ENCODE results near the gene BPIFB1. TPM values are rescaled to one million over a fixed set of nuclear protein-coding genes. Genes with fewer than 3 reads are reported as not detected.

Gene BPIFB1
- total and polyA plus RNA-seq, 2 donors (not counting 1 experiment from before 2014, with no cell fraction given), result not detected

DNA sequence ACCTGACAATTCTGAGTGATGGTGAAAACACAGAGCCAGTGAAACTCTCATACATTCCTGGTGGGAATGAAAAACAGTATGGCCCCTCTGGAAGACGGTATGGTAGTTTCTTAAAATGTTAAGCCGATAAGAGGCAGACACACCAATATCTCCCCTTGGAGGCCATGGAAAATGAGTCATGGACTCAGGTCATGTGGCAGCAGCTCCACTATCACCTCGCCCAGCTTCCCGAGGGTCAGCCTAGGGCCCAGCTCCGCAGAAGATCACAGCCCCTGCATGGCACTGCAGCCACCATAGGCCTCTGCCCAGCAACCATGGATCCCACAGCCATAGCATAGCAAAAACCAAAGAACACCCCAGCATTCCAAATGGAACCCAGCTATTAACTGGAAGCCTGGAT is 25.8 kb upstream of the BPIFB1 start:
- TF ChIP-seq, protein P1, sequence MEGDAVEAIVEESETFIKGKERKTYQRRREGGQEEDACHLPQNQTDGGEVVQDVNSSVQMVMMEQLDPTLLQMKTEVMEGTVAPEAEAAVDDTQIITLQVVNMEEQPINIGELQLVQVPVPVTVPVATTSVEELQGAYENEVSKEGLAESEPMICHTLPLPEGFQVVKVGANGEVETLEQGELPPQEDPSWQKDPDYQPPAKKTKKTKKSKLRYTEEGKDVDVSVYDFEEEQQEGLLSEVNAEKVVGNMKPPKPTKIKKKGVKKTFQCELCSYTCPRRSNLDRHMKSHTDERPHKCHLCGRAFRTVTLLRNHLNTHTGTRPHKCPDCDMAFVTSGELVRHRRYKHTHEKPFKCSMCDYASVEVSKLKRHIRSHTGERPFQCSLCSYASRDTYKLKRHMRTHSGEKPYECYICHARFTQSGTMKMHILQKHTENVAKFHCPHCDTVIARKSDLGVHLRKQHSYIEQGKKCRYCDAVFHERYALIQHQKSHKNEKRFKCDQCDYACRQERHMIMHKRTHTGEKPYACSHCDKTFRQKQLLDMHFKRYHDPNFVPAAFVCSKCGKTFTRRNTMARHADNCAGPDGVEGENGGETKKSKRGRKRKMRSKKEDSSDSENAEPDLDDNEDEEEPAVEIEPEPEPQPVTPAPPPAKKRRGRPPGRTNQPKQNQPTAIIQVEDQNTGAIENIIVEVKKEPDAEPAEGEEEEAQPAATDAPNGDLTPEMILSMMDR (conservative IDR thresholded peaks at IDR 0.05 in 1 of 2, IDR thresholded peaks at IDR 0.05 in 1 of 2; ENCODE audit: low read depth in 1 of 2, low read length in 2 of 2), result no peak
- no peak for TF ChIP-seq EZH2 (IDR thresholded peaks at IDR 0.05; ENCODE audit: low read length, missing control alignments)
- no peak for DNase-seq (ENCODE audit: low read depth in 2 of 2)

DNA sequence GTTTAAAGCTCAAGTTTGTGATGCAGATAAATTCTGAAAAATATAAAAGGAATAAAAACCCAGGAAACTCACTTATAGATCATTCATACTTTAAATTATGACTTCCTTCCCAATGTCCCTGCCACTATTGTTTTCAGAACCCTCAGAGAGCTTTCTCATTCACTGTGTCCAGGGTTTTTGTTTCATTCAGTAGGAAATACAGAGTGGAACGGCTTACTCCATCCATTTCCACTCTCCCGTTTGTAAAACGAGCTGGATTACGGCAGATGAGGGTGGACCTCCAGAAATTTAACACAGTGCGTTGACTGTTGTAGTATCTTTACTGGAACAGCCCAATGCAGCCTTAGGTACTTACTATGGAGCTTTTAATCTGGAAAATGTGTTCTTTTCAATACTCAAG is 23.6 kb upstream of the BPIFB1 start:
- no peaks in the 10 kb centered on the region for H4K20me1 ChIP-seq (ENCODE audit: control insufficient read depth, extremely low read depth, insufficient read depth, low read length)
- H3K4me2 ChIP-seq (ENCODE audit: extremely low read depth, insufficient read depth, low read length), result no peak overlapping the region
- H3K4me1 ChIP-seq (ENCODE audit: control insufficient read depth, extremely low read depth, insufficient read depth, low read length), result no peaks in the 10 kb centered on the region
- DNase-seq (ENCODE audit: low read depth in 2 of 2), result no peak
- H3K27me3 ChIP-seq (ENCODE audit: control insufficient read depth, insufficient read depth, low read length), result no peaks in the 10 kb centered on the region
- H3K79me2 ChIP-seq (ENCODE audit: control insufficient read depth, insufficient read depth, low read length), result no peaks in the 10 kb centered on the region
- no peak overlapping the region for H3K9ac ChIP-seq (ENCODE audit: insufficient read depth, low read length)
- TF ChIP-seq, protein P1 (conservative IDR thresholded peaks at IDR 0.05 in 1 of 2, IDR thresholded peaks at IDR 0.05 in 1 of 2; ENCODE audit: low read depth in 1 of 2, low read length in 2 of 2), result no peak
- TF ChIP-seq EZH2 (IDR thresholded peaks at IDR 0.05; ENCODE audit: low read length, missing control alignments), result no peak
- no peak overlapping the region for H2AFZ ChIP-seq (ENCODE audit: low read length)
- H3K27ac ChIP-seq (ENCODE audit: insufficient read depth, low read length), result no peak overlapping the region
- H3K36me3 ChIP-seq (ENCODE audit: control insufficient read depth, insufficient read depth, low read length), result no peaks in the 10 kb centered on the region
- no peak overlapping the region for H3K4me3 ChIP-seq (replicated peaks in 1 of 4; ENCODE audit: control extremely low read depth in 1 of 4, insufficient read depth in 1 of 4, low read depth in 3 of 4, low read length in 4 of 4)
- H3K9me3 ChIP-seq (ENCODE audit: control insufficient read depth, insufficient read depth, low read depth, low read length), result no peaks in the 10 kb centered on the region

More for the DNA sequence above, 25.8 kb upstream of the BPIFB1 start:
- Histone ChIP-seq H4K20me1 (ENCODE audit: control insufficient read depth, extremely low read depth, insufficient read depth, low read length) (no peaks in the 10 kb centered on the region), H3K9ac (ENCODE audit: insufficient read depth, low read length) (no peak overlapping the region), H3K79me2 (ENCODE audit: control insufficient read depth, insufficient read depth, low read length) (no peaks in the 10 kb centered on the region), H3K4me2 (ENCODE audit: extremely low read depth, insufficient read depth, low read length) (no peak overlapping the region), H3K27me3 (ENCODE audit: control insufficient read depth, insufficient read depth, low read length) (no peaks in the 10 kb centered on the region), H3K9me3 (ENCODE audit: control insufficient read depth, insufficient read depth, low read depth, low read length) (no peaks in the 10 kb centered on the region), H3K4me3 (replicated peaks in 1 of 4; ENCODE audit: control extremely low read depth in 1 of 4, insufficient read depth in 1 of 4, low read depth in 3 of 4, low read length in 4 of 4) (no peak overlapping the region), H2AFZ (ENCODE audit: low read length) (no peak overlapping the region), H3K27ac (ENCODE audit: insufficient read depth, low read length) (no peak overlapping the region), H3K36me3 (ENCODE audit: control insufficient read depth, insufficient read depth, low read length) (no peaks in the 10 kb centered on the region), H3K4me1 (ENCODE audit: control insufficient read depth, extremely low read depth, insufficient read depth, low read length) (no peaks in the 10 kb centered on the region)

DNA sequence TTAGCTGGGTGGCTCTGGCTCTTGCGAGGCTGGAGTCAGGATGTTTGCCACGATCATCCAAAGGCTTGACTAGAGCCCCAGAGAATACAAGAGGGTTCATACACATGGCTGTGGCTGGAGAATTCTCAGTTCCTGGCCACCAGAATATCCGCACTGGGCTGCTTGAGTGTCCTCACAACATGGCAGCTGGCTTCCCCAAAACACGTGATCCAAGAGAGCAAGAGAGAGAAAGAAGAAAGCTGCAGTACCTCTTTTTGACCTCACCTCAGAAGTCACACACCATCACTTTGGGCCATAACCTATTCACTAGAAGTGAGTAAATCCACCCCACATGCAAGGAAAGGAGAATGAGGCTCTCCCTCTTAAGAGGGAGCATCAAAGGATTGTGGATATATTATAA is 21.5 kb upstream of the BPIFB1 start:
- TF ChIP-seq EZH2 (IDR thresholded peaks at IDR 0.05; ENCODE audit: low read length, missing control alignments), result no peak
- TF ChIP-seq, protein P1 (conservative IDR thresholded peaks at IDR 0.05 in 1 of 2, IDR thresholded peaks at IDR 0.05 in 1 of 2; ENCODE audit: low read depth in 1 of 2, low read length in 2 of 2), result no peak
- Histone ChIP-seq H3K36me3 (ENCODE audit: control insufficient read depth, insufficient read depth, low read length) (no peaks in the 10 kb centered on the region), H4K20me1 (ENCODE audit: control insufficient read depth, extremely low read depth, insufficient read depth, low read length) (no peaks in the 10 kb centered on the region), H2AFZ (ENCODE audit: low read length) (no peak overlapping the region), H3K27ac (ENCODE audit: insufficient read depth, low read length) (no peak overlapping the region), H3K4me2 (ENCODE audit: extremely low read depth, insufficient read depth, low read length) (no peak overlapping the region), H3K4me1 (ENCODE audit: control insufficient read depth, extremely low read depth, insufficient read depth, low read length) (no peaks in the 10 kb centered on the region), H3K79me2 (ENCODE audit: control insufficient read depth, insufficient read depth, low read length) (no peaks in the 10 kb centered on the region), H3K9me3 (ENCODE audit: control insufficient read depth, insufficient read depth, low read depth, low read length) (no peaks in the 10 kb centered on the region), H3K9ac (ENCODE audit: insufficient read depth, low read length) (no peak overlapping the region), H3K4me3 (replicated peaks in 1 of 4; ENCODE audit: control extremely low read depth in 1 of 4, insufficient read depth in 1 of 4, low read depth in 3 of 4, low read length in 4 of 4) (no peak overlapping the region), H3K27me3 (ENCODE audit: control insufficient read depth, insufficient read depth, low read length) (no peaks in the 10 kb centered on the region)
- DNase-seq (ENCODE audit: low read depth in 2 of 2), result no peak

Measured in fibroblast of lung (primary cell).